ENCODE data around the gene TNNT3.

TNNT3 gene

GRCh38 chr11:1920909-1921573 lies 1.5 kb downstream of the TNNT3 start:
- Mint-ChIP-seq H3K4me1 (ENCODE audit: low read depth) (peaks cover 1% of the 10 kb centered on the region), H3K36me3 (ENCODE audit: low read depth) (no peaks in the 10 kb centered on the region), H3K9me3 (no peaks in the 10 kb centered on the region), H3K27ac (no peak overlapping the region), H3K27me3 (ENCODE audit: low read depth) (no peaks in the 10 kb centered on the region), H3K4me3 (no peak overlapping the region)

- no peak overlapping the region for H3K27ac Mint-ChIP-seq
- H3K36me3 Mint-ChIP-seq (ENCODE audit: low read depth): no peaks in the 10 kb centered on the region
- H3K4me3 Mint-ChIP-seq: no peak overlapping the region
- peaks cover 1% of the 10 kb centered on the region for H3K4me1 Mint-ChIP-seq (ENCODE audit: low read depth)
- no peaks in the 10 kb centered on the region for H3K27me3 Mint-ChIP-seq (ENCODE audit: low read depth)
- no peaks in the 10 kb centered on the region for H3K9me3 Mint-ChIP-seq
These were observed 2.2 kb downstream of the TNNT3 start for GRCh38 chr11:1921574-1922141.

GRCh38 chr11:1922481-1923081 lies 3.1 kb downstream of the TNNT3 start:
- no peak overlapping the region for H3K27ac Mint-ChIP-seq
- no peaks in the 10 kb centered on the region for H3K36me3 Mint-ChIP-seq (ENCODE audit: low read depth)

GRCh38 chr11:1923201-1923956 lies 3.9 kb downstream of the TNNT3 start:
- no peak overlapping the region for H3K4me3 Mint-ChIP-seq

More at GRCh38 chr11:1922481-1923081, 3.1 kb downstream of the TNNT3 start:
- peaks cover 1% of the 10 kb centered on the region for H3K4me1 Mint-ChIP-seq (ENCODE audit: low read depth)
- H3K27me3 Mint-ChIP-seq (ENCODE audit: low read depth): no peaks in the 10 kb centered on the region
- no peak overlapping the region for H3K4me3 Mint-ChIP-seq
- no peaks in the 10 kb centered on the region for H3K9me3 Mint-ChIP-seq

GRCh38 chr11:1924181-1924580 lies 4.7 kb downstream of the TNNT3 start:
- Mint-ChIP-seq H3K27ac (no peak overlapping the region), H3K36me3 (ENCODE audit: low read depth) (no peaks in the 10 kb centered on the region), H3K4me1 (ENCODE audit: low read depth) (peaks cover 1% of the 10 kb centered on the region), H3K9me3 (no peaks in the 10 kb centered on the region), H3K4me3 (no peak overlapping the region), H3K27me3 (ENCODE audit: low read depth) (no peaks in the 10 kb centered on the region)

More at GRCh38 chr11:1923201-1923956, 3.9 kb downstream of the TNNT3 start:
- Mint-ChIP-seq H3K27ac (no peak overlapping the region), H3K9me3 (no peaks in the 10 kb centered on the region), H3K36me3 (ENCODE audit: low read depth) (no peaks in the 10 kb centered on the region), H3K4me1 (ENCODE audit: low read depth) (peaks cover 1% of the 10 kb centered on the region), H3K27me3 (ENCODE audit: low read depth) (no peaks in the 10 kb centered on the region)

GRCh38 chr11:1924646-1925372 lies 5.3 kb downstream of the TNNT3 start:
- H3K9me3 Mint-ChIP-seq: no peaks in the 10 kb centered on the region
- H3K4me3 Mint-ChIP-seq: no peak overlapping the region
- H3K27ac Mint-ChIP-seq: no peak overlapping the region
- no peaks in the 10 kb centered on the region for H3K36me3 Mint-ChIP-seq (ENCODE audit: low read depth)
- H3K27me3 Mint-ChIP-seq (ENCODE audit: low read depth): no peaks in the 10 kb centered on the region
- peaks cover 1% of the 10 kb centered on the region for H3K4me1 Mint-ChIP-seq (ENCODE audit: low read depth)

GRCh38 chr11:1925373-1926155 lies 6.1 kb downstream of the TNNT3 start:
- H3K9me3 Mint-ChIP-seq: no peaks in the 10 kb centered on the region
- peaks cover 1% of the 10 kb centered on the region for H3K4me1 Mint-ChIP-seq (ENCODE audit: low read depth)
- no peaks in the 10 kb centered on the region for H3K27me3 Mint-ChIP-seq (ENCODE audit: low read depth)
- no peaks in the 10 kb centered on the region for H3K36me3 Mint-ChIP-seq (ENCODE audit: low read depth)
- no peak overlapping the region for H3K27ac Mint-ChIP-seq
- no peak overlapping the region for H3K4me3 Mint-ChIP-seq

GRCh38 chr11:1926156-1927025 lies 6.9 kb downstream of the TNNT3 start:
- no peaks in the 10 kb centered on the region for H3K9me3 Mint-ChIP-seq
- H3K4me3 Mint-ChIP-seq: no peak overlapping the region
- H3K36me3 Mint-ChIP-seq (ENCODE audit: low read depth): no peaks in the 10 kb centered on the region
- H3K4me1 Mint-ChIP-seq (ENCODE audit: low read depth): peaks cover 1% of the 10 kb centered on the region
- no peak overlapping the region for H3K27ac Mint-ChIP-seq
- H3K27me3 Mint-ChIP-seq (ENCODE audit: low read depth): peaks cover under 1% of the 10 kb centered on the region

GRCh38 chr11:1927026-1927847 lies 7.7 kb downstream of the TNNT3 start:
- H3K27me3 Mint-ChIP-seq (ENCODE audit: low read depth): peaks cover 4% of the 10 kb centered on the region

GRCh38 chr11:1927848-1928469 lies 8.5 kb downstream of the TNNT3 start:
- Mint-ChIP-seq H3K27me3 (ENCODE audit: low read depth) (peaks cover 4% of the 10 kb centered on the region), H3K9me3 (no peaks in the 10 kb centered on the region), H3K36me3 (ENCODE audit: low read depth) (no peaks in the 10 kb centered on the region), H3K4me3 (no peak overlapping the region), H3K27ac (no peak overlapping the region), H3K4me1 (ENCODE audit: low read depth) (no peaks in the 10 kb centered on the region)

More at GRCh38 chr11:1927026-1927847, 7.7 kb downstream of the TNNT3 start:
- no peak overlapping the region for H3K27ac Mint-ChIP-seq
- H3K9me3 Mint-ChIP-seq: no peaks in the 10 kb centered on the region
- H3K4me3 Mint-ChIP-seq: no peak overlapping the region
- no peaks in the 10 kb centered on the region for H3K36me3 Mint-ChIP-seq (ENCODE audit: low read depth)
- H3K4me1 Mint-ChIP-seq (ENCODE audit: low read depth): peaks cover 1% of the 10 kb centered on the region

- H3K4me1 Mint-ChIP-seq (ENCODE audit: low read depth): no peaks in the 10 kb centered on the region
- no peaks in the 10 kb centered on the region for H3K9me3 Mint-ChIP-seq
- H3K27ac Mint-ChIP-seq: no peak overlapping the region
- no peaks in the 10 kb centered on the region for H3K36me3 Mint-ChIP-seq (ENCODE audit: low read depth)
- H3K27me3 Mint-ChIP-seq (ENCODE audit: low read depth): peaks cover 4% of the 10 kb centered on the region
- H3K4me3 Mint-ChIP-seq: no peak overlapping the region
These were observed 9.0 kb downstream of the TNNT3 start for GRCh38 chr11:1928470-1928890.

Data from T-helper 1 cell treated with Interleukin-12 subunit alpha and Interleukin-12 subunit beta and Interleukin-4 antibody, amounts not matched to agents 30 μg/mL and 1 μg/mL, for 36 hours (primary cell).